Panc1 (cell line): ENCODE measurements around the gene NFKB2.

Experiments used
- POLR2AphosphoS5 ChIP-seq: IDR thresholded peaks from 2 replicates; pipeline ENCODE4 v1.6.1; 2012; ENCODE audit warnings: mild to moderate bottlenecking, low read depth, low read length, moderate library complexity
- SIN3A ChIP-seq: IDR thresholded peaks from 2 replicates; pipeline ENCODE4 v1.6.1; 2012; ENCODE audit warnings: low read depth, mild to moderate bottlenecking, low read length, moderate library complexity, borderline replicate concordance; ENCODE audit not compliant: insufficient read depth
- TCF7L2 ChIP-seq: IDR thresholded peaks from 2 replicates; pipeline ENCODE4 v1.6.1; 2011; ENCODE audit warnings: mild to moderate bottlenecking, low read depth, low read length, inconsistent platforms
- TF ChIP-seq, protein P1 (sequence below), 2 experiments: IDR thresholded peaks; 2 replicates each; pipeline ENCODE4 v1.6.1; 2011 to 2012; ENCODE audit warnings: low read depth in 2 of 2, control low read depth in 1 of 2, low read length in 1 of 2, mild to moderate bottlenecking in 1 of 2, moderate library complexity in 1 of 2; ENCODE audit not compliant: insufficient read depth in 1 of 2
- TF ChIP-seq, protein P2 (sequence below): fragments of 450-650 bp; IDR thresholded peaks from 2 replicates; pipeline ENCODE4 v1.5.1; 2017; ENCODE audit warnings: mild to moderate bottlenecking

DNA sequence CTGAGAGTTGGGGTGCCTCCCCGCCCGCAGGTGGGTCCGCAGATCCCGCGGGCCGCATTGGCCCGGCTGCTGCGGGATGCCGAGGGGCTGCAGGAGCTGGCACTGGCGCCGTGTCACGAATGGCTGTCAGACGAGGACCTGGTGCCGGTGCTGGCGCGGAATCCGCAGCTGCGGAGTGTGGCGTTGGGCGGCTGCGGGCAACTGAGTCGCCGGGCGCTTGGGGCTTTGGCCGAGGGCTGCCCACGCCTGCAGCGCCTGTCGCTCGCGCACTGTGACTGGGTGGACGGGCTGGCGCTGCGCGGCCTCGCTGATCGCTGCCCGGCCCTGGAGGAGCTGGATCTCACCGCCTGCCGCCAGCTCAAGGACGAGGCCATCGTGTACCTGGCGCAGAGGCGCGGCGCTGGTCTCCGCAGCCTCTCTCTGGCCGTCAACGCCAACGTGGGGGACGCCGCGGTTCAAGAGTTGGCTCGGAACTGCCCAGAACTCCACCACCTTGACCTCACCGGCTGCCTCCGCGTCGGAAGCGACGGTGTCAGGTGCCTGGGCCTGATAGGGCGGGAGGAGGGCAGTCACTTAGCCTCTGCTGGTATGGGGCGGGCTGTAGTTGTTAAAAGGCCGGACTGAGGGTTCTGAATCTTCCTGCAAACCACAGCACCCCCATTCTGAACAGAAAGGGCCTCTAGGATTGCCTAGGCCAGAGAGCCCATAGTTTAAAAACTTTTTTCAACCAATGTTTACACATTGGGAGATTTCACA, 26.4 kb downstream of the NFKB2 start:
- TF ChIP-seq SIN3A (peak; percentile 77; the same call in 1 of the 2 replicates), POLR2AphosphoS5 (no peak), TCF7L2 (no peak)
- TF ChIP-seq, protein P1, sequence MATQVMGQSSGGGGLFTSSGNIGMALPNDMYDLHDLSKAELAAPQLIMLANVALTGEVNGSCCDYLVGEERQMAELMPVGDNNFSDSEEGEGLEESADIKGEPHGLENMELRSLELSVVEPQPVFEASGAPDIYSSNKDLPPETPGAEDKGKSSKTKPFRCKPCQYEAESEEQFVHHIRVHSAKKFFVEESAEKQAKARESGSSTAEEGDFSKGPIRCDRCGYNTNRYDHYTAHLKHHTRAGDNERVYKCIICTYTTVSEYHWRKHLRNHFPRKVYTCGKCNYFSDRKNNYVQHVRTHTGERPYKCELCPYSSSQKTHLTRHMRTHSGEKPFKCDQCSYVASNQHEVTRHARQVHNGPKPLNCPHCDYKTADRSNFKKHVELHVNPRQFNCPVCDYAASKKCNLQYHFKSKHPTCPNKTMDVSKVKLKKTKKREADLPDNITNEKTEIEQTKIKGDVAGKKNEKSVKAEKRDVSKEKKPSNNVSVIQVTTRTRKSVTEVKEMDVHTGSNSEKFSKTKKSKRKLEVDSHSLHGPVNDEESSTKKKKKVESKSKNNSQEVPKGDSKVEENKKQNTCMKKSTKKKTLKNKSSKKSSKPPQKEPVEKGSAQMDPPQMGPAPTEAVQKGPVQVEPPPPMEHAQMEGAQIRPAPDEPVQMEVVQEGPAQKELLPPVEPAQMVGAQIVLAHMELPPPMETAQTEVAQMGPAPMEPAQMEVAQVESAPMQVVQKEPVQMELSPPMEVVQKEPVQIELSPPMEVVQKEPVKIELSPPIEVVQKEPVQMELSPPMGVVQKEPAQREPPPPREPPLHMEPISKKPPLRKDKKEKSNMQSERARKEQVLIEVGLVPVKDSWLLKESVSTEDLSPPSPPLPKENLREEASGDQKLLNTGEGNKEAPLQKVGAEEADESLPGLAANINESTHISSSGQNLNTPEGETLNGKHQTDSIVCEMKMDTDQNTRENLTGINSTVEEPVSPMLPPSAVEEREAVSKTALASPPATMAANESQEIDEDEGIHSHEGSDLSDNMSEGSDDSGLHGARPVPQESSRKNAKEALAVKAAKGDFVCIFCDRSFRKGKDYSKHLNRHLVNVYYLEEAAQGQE (IDR thresholded peaks at IDR 0.05; ENCODE audit: insufficient read depth in 1 of 2, low read depth in 2 of 2, low read length in 1 of 2) = no peak
- TF ChIP-seq, protein P2, sequence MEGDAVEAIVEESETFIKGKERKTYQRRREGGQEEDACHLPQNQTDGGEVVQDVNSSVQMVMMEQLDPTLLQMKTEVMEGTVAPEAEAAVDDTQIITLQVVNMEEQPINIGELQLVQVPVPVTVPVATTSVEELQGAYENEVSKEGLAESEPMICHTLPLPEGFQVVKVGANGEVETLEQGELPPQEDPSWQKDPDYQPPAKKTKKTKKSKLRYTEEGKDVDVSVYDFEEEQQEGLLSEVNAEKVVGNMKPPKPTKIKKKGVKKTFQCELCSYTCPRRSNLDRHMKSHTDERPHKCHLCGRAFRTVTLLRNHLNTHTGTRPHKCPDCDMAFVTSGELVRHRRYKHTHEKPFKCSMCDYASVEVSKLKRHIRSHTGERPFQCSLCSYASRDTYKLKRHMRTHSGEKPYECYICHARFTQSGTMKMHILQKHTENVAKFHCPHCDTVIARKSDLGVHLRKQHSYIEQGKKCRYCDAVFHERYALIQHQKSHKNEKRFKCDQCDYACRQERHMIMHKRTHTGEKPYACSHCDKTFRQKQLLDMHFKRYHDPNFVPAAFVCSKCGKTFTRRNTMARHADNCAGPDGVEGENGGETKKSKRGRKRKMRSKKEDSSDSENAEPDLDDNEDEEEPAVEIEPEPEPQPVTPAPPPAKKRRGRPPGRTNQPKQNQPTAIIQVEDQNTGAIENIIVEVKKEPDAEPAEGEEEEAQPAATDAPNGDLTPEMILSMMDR = no peak
